Heart left ventricle (tissue), 13 donors: Measurements from ENCODE around the gene DHPS.

Experiments used
- POLR2A ChIP-seq, 2 donors: fragments of 450-650 bp; IDR thresholded peaks; one replicate each; pipeline ENCODE4 v1.6.1; 2017; ENCODE audit warnings: antibody characterized with exemption in 2 of 2, mild to moderate bottlenecking in 2 of 2, moderate library complexity in 2 of 2
- TF ChIP-seq, protein P1 (sequence below), 12 donors: fragments of 200-600 bp; sonication (generic) in 4 of 12; IDR thresholded peaks; one replicate each; pipeline versions ENCODE4 v1.5.0 to v1.8.0; 2018 to 2022; ENCODE audit warnings: antibody characterized with exemption in 12 of 12, mild to moderate bottlenecking in 5 of 12
- donor health status: ischemic (EF 13 %, LVEDD 7.1; RV severe dilation, severe dysfunction).
- donor health status: DM: no; HTN: yes; CAD: no.
- donor health status: DM: no; HTN: no; CAD: no.
- donor health status: ischemic (EF 25% LVEDD 6.9; RV normal size, moderate dysfunction).
- donor health status: ischemic (EF 25% LVEDD 5.7; RV mildly dilated, moderate dysfunction).
- donor health status: ischemic (EF 35%, LVEDD 5.7; RV mildly dilated, moderate dysfunction).
- donor health status: nonischemic (EF 11% LVEDD 7.7; RV severe dilation, severe dysfunction).
- donor health status: DM: yes; HTN: yes; CAD: no.
- donor health status: PGD.
- donor health status: ischemic (EF 29% LVEDD 5.4; RV normal size, mild dysfunction).
- donor health status: nonischemic (EF 23%, LVEDD 6.1; RV moderate dilation, normal function).

DNA sequence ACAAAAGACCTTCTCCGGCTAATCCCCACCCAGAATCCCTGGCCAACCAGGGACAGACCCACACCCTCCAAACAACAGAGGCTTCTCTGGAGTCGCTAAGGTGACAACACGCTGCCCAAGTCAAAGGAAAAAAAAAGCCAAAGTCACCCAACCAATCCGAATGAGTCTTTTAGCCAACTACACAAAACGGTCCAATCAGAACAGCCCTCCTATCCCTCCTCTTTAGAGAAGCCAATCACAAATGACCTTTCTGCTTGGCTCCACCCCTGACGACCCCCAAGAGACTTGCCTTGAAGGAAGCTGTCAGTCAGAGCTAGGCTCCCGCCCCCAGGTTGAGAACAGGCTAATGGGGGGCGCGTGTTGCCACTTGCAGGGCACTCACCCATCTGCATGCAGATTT lies 21.4 kb upstream of the DHPS start:
- TF ChIP-seq, protein P1, sequence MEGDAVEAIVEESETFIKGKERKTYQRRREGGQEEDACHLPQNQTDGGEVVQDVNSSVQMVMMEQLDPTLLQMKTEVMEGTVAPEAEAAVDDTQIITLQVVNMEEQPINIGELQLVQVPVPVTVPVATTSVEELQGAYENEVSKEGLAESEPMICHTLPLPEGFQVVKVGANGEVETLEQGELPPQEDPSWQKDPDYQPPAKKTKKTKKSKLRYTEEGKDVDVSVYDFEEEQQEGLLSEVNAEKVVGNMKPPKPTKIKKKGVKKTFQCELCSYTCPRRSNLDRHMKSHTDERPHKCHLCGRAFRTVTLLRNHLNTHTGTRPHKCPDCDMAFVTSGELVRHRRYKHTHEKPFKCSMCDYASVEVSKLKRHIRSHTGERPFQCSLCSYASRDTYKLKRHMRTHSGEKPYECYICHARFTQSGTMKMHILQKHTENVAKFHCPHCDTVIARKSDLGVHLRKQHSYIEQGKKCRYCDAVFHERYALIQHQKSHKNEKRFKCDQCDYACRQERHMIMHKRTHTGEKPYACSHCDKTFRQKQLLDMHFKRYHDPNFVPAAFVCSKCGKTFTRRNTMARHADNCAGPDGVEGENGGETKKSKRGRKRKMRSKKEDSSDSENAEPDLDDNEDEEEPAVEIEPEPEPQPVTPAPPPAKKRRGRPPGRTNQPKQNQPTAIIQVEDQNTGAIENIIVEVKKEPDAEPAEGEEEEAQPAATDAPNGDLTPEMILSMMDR (IDR thresholded peaks at IDR 0.05): no peak
- TF ChIP-seq POLR2A (IDR thresholded peaks at IDR 0.05): no peak
